ENCODE data around the gene PPP3R1. TPM values are rescaled to one million over a fixed set of nuclear protein-coding genes. Genes with fewer than 3 reads are reported as not detected.
A peak's percentile ranks its signal among the peaks of the same experiment; 100 is the strongest.

Gene PPP3R1, protein sequence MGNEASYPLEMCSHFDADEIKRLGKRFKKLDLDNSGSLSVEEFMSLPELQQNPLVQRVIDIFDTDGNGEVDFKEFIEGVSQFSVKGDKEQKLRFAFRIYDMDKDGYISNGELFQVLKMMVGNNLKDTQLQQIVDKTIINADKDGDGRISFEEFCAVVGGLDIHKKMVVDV
- 10 to 100 TPM; 26.4 to 55.1 (median 39.6) TPM for total RNA-seq

GRCh38 chr2:68252400-68253218, at the start of gene PPP3R1:
Gene PPP3R1, minus strand, starts transcription at chr2:68252532. Its CDS starts 405 bp downstream, at chr2:68252127.
- Histone ChIP-seq H3K4me1 (replicated peaks in 1 of 2) (peaks cover 24 to 27% of the 10 kb centered on the region in 2 donors), H3K27ac (peak within 1 kb of the TSS; percentile 97), H3K4me3 (peak within 1 kb of the TSS; percentile 61 to 97 (median 87))
- 0 to 4% (median 0%) methylated on average over 3 to 10 of the region's 79 CpGs; no CpG with 5 or more reads in 3 of the 10 experiments for WGBS, 10 experiments
- in situ Hi-C loops (cut with MboI; ENCODE audit: low pct_unique_long_range_greater_than_20kb in 2 of 9, low sequenced_read_pairs in 9 of 9, unreplicated experiment in 9 of 9), result no loop called here
- peak; percentile 81 to 93 (median 89) for ATAC-seq (replicated peaks in 6 of 8)

DNA sequence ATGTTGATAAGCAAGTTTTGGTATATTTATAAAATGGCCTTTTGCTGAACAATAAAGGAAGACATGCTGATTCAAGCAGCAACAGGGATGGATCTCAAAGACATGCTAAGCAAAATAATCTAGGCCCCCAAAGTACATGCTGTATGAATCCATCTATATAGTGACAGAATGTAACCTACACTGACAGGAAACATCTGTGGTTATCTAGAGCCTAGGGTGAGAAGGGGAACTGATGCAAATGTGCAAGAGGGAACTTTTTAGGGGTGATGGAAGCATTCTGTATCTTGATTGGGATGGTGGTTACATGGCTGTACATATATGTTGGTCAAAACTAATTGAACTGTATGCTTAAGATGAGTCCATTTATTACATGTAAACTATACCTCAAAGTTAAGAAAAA, 43.2 kb upstream of the PPP3R1 start:
- Histone ChIP-seq H3K4me1 (replicated peaks in 1 of 2) (peaks cover 0 to 4% of the 10 kb centered on the region in 2 donors), H3K4me3 (no peak overlapping the region), H3K27ac (no peak overlapping the region)
- no peak for ATAC-seq (replicated peaks in 6 of 8)
- in situ Hi-C loops (cut with MboI; ENCODE audit: low pct_unique_long_range_greater_than_20kb in 2 of 9, low sequenced_read_pairs in 9 of 9, unreplicated experiment in 9 of 9), result loop anchor here in 3 of 9 experiments (25.0 kb wide), 2 partner anchors 142 to 183 kb away; no protein-coding TSS in a partner anchor

DNA sequence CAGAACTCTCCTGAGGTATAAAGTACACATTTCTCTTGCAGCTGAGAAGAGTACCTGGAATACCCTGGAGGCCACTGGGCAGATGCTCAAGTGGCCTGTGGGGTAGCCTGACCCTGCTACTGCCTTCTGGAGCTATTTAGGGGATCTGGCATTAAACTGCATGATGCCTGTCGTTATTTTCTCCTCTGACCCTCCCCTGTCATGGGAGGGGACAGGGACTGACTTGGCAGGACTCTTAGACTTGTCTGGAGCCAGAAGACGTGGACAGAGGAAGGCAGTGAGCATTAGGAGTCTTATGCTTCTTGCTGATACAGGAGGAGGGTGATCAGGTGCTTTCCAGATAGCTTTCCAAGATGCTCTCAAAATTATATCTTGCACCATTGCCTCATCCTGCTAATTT, 42.6 kb upstream of the PPP3R1 start:
- 0 to 83% (median 50%) methylated on average over 1 to 2 of the region's 2 CpGs; no CpG with 5 or more reads in 6 of the 10 experiments for WGBS, 10 experiments
- in situ Hi-C loops (cut with MboI; ENCODE audit: low pct_unique_long_range_greater_than_20kb in 2 of 9, low sequenced_read_pairs in 9 of 9, unreplicated experiment in 9 of 9), result loop anchor here in 3 of 9 experiments (25.0 kb wide), 2 partner anchors 142 to 183 kb away; no protein-coding TSS in a partner anchor
- H3K27ac ChIP-seq, result no peak overlapping the region

GRCh38 chr2:68294187-68294586, 41.9 kb upstream of the PPP3R1 start:
- 71 to 100% (median 89%) methylated on average over 1 to 3 of the region's 3 CpGs for WGBS, 10 experiments
- in situ Hi-C loops (cut with MboI; ENCODE audit: low pct_unique_long_range_greater_than_20kb in 2 of 9, low sequenced_read_pairs in 9 of 9, unreplicated experiment in 9 of 9), result loop anchor here in 3 of 9 experiments (25.0 kb wide), 2 partner anchors 143 to 182 kb away; no protein-coding TSS in a partner anchor
- H3K4me3 ChIP-seq, result no peak overlapping the region
- H3K4me1 ChIP-seq (replicated peaks in 1 of 2), result peaks cover 0 to 4% of the 10 kb centered on the region in 2 donors
- ATAC-seq (replicated peaks in 6 of 8), result no peak
- H3K27ac ChIP-seq, result no peak overlapping the region

More for the DNA sequence above, 42.6 kb upstream of the PPP3R1 start:
- ATAC-seq (replicated peaks in 6 of 8), result no peak
- Histone ChIP-seq H3K4me1 (replicated peaks in 1 of 2) (peaks cover 0 to 4% of the 10 kb centered on the region in 2 donors), H3K4me3 (no peak overlapping the region)

DNA sequence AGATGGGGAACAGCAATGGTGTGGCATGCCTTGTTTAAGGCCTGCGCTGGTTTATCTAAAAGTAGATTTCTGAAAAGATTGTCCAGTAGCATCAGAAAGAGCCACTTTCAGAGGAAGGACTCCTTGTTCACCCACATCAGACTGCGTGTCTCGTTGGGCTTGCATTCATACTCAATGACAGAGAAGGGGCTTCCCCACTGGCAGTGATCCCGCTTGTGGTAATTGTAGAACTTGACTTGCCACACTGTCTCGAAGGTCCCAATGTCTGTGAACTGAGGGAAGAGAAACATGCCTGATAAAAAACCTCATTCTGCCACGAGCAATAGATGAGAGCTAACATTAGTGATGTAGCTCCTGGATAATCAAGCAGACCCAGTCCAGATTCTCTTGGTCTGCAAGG, 41.4 kb upstream of the PPP3R1 start:
- Histone ChIP-seq H3K4me3 (no peak overlapping the region), H3K4me1 (replicated peaks in 1 of 2) (peaks cover 0 to 3% of the 10 kb centered on the region in 2 donors), H3K27ac (no peak overlapping the region)
- WGBS, 10 experiments, result 70 to 100% (median 87%) methylated on average over 1 to 5 of the region's 6 CpGs
- no peak for ATAC-seq (replicated peaks in 6 of 8)
- in situ Hi-C loops (cut with MboI; ENCODE audit: low pct_unique_long_range_greater_than_20kb in 2 of 9, low sequenced_read_pairs in 9 of 9, unreplicated experiment in 9 of 9), result loop anchor here in 3 of 9 experiments (25.0 kb wide), 2 partner anchors 144 to 181 kb away; no protein-coding TSS in a partner anchor

DNA sequence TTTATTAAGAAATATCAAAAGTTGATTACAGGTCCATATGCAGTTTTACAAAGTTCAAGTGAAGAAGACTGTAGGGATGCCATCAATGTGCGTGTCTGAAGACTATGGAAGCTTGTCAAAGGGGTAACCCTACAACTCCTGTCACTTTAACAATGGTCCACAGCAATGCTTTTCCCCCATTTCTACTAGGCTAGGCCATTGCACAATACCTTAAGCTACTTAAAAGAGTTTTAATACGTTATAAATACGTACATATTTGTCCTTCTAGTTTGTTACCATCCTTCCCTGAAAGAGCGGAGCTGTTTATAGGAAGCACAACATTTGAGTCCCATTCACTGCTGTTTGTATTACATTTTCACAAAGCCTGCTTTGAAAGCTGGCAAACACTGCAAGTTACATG, 40.7 kb upstream of the PPP3R1 start:
- ATAC-seq (replicated peaks in 6 of 8), result no peak
- in situ Hi-C loops (cut with MboI; ENCODE audit: low pct_unique_long_range_greater_than_20kb in 2 of 9, low sequenced_read_pairs in 9 of 9, unreplicated experiment in 9 of 9), result loop anchor here in 3 of 9 experiments (25.0 kb wide), 2 partner anchors 144 to 181 kb away; no protein-coding TSS in a partner anchor
- WGBS, 10 experiments, result 80 to 100% (median 93%) methylated on average over 2 to 4 of the region's 4 CpGs; no CpG with 5 or more reads in 1 of the 10 experiments
- Histone ChIP-seq H3K27ac (no peak overlapping the region), H3K4me1 (replicated peaks in 1 of 2) (no peaks in the 10 kb centered on the region), H3K4me3 (no peak overlapping the region)

DNA sequence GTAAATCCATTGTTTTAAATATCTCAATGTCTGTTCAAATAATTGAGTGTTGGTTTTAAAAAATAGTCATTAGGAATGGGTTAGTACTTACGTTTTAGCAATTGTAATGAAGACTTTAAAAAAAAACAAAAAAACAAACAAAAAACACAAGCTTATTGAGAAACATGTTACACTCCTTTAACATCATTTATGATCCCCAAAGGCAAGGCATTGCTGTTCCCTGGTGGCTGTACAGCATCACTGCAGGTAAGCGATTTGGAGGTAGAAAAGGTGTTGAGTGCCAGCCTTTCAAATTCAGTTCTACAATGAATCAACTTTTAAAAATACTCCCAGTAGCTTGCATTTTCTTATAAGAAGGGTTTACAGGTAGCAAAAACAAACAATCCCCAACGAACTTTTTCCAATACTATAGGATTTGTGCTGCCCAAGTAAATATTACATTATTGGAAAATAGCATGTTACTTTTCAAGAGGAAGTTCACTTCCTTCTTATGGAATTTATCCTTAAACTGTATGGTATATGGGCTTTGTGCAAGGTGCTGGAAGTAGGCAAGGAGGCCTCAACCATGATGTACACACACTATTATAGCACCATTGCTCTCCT, 39.9 kb upstream of the PPP3R1 start:
- in situ Hi-C loops (cut with MboI; ENCODE audit: low pct_unique_long_range_greater_than_20kb in 2 of 9, low sequenced_read_pairs in 9 of 9, unreplicated experiment in 9 of 9), result loop anchor here in 3 of 9 experiments (25.0 kb wide), 2 partner anchors 145 to 180 kb away; no protein-coding TSS in a partner anchor
- peak in 3 of 8 experiments; percentile 45 to 65 (median 61) for ATAC-seq (replicated peaks in 6 of 8)
- Histone ChIP-seq H3K4me1 (replicated peaks in 1 of 2) (peaks cover 0 to 3% of the 10 kb centered on the region in 2 donors), H3K4me3 (no peak overlapping the region), H3K27ac (no peak overlapping the region)
- 17 to 76% (median 46%) methylated on average over 1 to 3 of the region's 3 CpGs; no CpG with 5 or more reads in 1 of the 10 experiments for WGBS, 10 experiments

DNA sequence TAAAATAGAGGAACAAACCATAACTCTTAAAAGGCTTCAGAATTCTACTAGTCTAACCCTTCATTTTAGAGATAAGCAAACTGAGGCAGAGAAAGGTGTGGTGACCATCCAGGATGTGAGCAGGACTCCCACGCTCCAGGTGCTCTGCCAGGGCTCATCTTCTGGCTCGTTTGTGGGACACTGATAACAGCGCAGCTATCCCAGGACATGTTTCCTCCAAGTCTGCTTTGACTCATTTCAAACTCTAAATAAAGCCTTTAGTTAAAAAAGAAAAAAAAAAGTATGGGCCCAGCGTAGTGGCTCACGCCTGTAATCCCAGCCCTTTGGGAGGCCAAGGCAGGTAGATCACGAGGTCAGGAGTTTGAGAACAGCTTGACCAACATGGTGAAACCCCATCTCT, 39.0 kb upstream of the PPP3R1 start:
- in situ Hi-C loops (cut with MboI; ENCODE audit: low pct_unique_long_range_greater_than_20kb in 2 of 9, low sequenced_read_pairs in 9 of 9, unreplicated experiment in 9 of 9), result loop anchor here in 3 of 9 experiments (25.0 kb wide), 2 partner anchors 146 to 179 kb away; no protein-coding TSS in a partner anchor
- WGBS, 10 experiments, result 40 to 100% (median 86%) methylated on average over 1 to 5 of the region's 6 CpGs; no CpG with 5 or more reads in 3 of the 10 experiments
- H3K4me3 ChIP-seq, result no peak overlapping the region
- no peak overlapping the region for H3K27ac ChIP-seq
- no peak for ATAC-seq (replicated peaks in 6 of 8)
- peaks cover 0 to 3% of the 10 kb centered on the region in 2 donors for H3K4me1 ChIP-seq (replicated peaks in 1 of 2)

DNA sequence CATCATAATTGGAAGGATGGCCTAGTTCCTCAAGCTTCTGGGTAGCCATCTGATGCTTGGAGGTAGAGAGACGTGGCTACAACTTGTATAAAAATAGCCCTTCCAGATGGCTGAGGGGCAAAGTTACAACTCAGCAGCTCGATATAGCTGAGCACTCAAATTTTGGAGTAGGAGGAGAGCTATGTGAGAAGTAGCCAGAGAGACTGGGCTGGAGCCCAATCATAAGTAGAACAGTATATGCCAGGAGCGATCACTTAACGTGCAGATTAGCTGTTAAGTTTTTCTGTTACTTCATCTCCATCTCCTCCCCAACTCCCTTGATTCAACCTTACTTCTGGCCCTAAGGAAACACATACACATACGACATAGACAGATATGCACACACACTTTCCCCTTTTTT, 38.6 kb upstream of the PPP3R1 start:
- in situ Hi-C loops (cut with MboI; ENCODE audit: low pct_unique_long_range_greater_than_20kb in 2 of 9, low sequenced_read_pairs in 9 of 9, unreplicated experiment in 9 of 9), result loop anchor here in 3 of 9 experiments (25.0 kb wide), 2 partner anchors 146 to 179 kb away; no protein-coding TSS in a partner anchor

DNA sequence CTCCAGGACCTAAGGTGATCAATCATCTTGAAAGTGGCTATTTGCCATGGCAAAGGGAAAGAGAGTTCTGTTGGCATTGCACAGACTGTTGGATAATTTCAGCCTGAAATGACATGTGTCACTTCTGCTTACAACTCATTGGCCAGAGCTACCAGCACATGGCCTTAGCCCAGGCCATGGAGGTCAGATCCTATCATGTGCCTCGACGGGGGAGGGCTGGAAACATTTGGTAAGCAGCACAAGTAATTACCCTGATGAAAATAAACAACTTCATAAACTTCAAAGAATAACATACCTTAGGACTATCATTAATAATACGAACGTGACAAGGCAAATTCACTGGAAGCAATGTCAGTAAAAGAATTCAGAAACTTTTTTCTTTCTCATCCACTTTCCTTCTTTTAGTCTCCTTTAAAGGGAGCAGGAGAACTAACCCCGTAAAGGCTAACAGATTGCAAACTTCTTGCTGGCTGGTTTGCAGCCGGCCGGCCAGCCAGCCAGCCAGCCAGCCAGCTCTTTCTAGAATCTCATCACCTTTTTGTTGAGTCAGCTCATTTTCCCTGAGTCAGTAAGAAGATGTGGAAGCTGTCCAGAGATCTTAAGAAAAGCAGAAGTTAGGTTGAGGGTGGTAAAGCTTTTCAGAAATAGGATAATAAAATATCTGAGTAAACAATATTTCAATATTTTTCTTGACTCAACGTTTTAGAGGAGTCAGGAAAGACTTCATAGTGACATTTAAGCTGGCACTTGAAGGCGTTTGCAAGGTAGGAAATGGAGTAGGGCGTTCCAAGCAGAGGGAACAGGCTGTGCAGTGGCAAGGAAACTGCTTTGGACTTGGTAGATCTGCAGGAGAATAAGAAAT, 35.5 kb upstream of the PPP3R1 start:
- in situ Hi-C loops (cut with MboI; ENCODE audit: low pct_unique_long_range_greater_than_20kb in 2 of 9, low sequenced_read_pairs in 9 of 9, unreplicated experiment in 9 of 9), result loop anchor here in 3 of 9 experiments (25.0 kb wide), 2 partner anchors 149 to 176 kb away; no protein-coding TSS in a partner anchor
- peaks cover 0 to 3% of the 10 kb centered on the region in 2 donors for H3K4me1 ChIP-seq (replicated peaks in 1 of 2)
- peak in 6 of 8 experiments; percentile 25 to 56 (median 36) for ATAC-seq (replicated peaks in 6 of 8)
- no peak overlapping the region for H3K4me3 ChIP-seq
- WGBS, 10 experiments, result 9 to 87% (median 45%) methylated on average over 1 to 10 of the region's 10 CpGs; no CpG with 5 or more reads in 1 of the 10 experiments
- H3K27ac ChIP-seq, result no peak overlapping the region

More for the DNA sequence above, 38.6 kb upstream of the PPP3R1 start:
- H3K4me3 ChIP-seq, result no peak overlapping the region
- H3K27ac ChIP-seq, result no peak overlapping the region
- peaks cover 0 to 3% of the 10 kb centered on the region in 2 donors for H3K4me1 ChIP-seq (replicated peaks in 1 of 2)
- 10 to 100% (median 68%) methylated on average over 1 to 5 of the region's 5 CpGs; no CpG with 5 or more reads in 1 of the 10 experiments for WGBS, 10 experiments
- ATAC-seq (replicated peaks in 6 of 8), result no peak

DNA sequence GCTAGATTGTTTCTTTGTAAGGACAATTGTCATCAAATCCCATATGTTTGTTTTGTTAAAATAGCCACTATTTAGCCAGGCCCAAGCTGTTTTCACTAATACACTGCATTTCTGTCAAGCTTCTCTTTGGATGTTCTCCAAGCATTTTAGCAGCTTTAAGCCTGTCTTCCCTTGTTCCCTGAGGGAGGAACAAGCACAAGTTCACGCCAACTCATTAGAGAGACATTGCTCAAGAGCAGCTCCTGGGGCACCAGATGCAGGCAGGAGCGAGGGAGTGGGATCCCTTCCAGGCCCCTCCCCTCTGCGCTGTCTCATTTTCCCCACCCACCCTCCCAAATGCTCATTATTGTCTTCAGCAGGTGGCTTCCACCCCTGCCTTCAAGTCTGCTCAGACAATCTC, 32.6 kb upstream of the PPP3R1 start:
- 94 to 100% methylated on average over 1 to 2 of the region's 3 CpGs; no CpG with 5 or more reads in 8 of the 10 experiments for WGBS, 10 experiments
- peak in 5 of 8 experiments; percentile 12 to 92 (median 81) for ATAC-seq (replicated peaks in 6 of 8)
- in situ Hi-C loops (cut with MboI; ENCODE audit: low pct_unique_long_range_greater_than_20kb in 2 of 9, low sequenced_read_pairs in 9 of 9, unreplicated experiment in 9 of 9), result loop anchor here in 3 of 9 experiments (25.0 kb wide), 2 partner anchors 152 to 173 kb away; no protein-coding TSS in a partner anchor

More for the DNA sequence above, 32.6 kb upstream of the PPP3R1 start:
- Histone ChIP-seq H3K27ac (no peak overlapping the region), H3K4me1 (replicated peaks in 1 of 2) (peaks cover 0 to 3% of the 10 kb centered on the region in 2 donors), H3K4me3 (no peak overlapping the region)
